Ascending aorta (tissue), 2 donors: Measurements from ENCODE around the gene MAFG. TPM values are rescaled to one million over a fixed set of nuclear protein-coding genes. Genes with fewer than 3 reads are reported as not detected.

Experiments
- DNase-seq, 2 donors: peaks; one replicate each; pipeline ENCODE4 v3.0.0-alpha.2; 2019; ENCODE audit warnings: low spot score in 2 of 2
- H3K27ac ChIP-seq, 2 donors: fragments of 200-600 bp; sonication (generic); one replicate each; pipeline ENCODE4 v1.5.1; 2016 to 2017; ENCODE audit warnings: mild to moderate bottlenecking in 1 of 2
- H3K27me3 ChIP-seq: fragments of 200-600 bp; sonication (generic); one replicate; pipeline ENCODE4 v1.5.1; 2017
- H3K36me3 ChIP-seq, 2 donors: fragments of 200-600 bp; sonication (generic); one replicate each; pipeline ENCODE4 v1.5.1; 2016
- H3K4me1 ChIP-seq, 2 donors: fragments of 200-600 bp; sonication (generic); one replicate each; pipeline ENCODE4 v1.5.1; 2016 to 2017; ENCODE audit warnings: mild to moderate bottlenecking in 1 of 2
- H3K4me3 ChIP-seq, 2 donors: fragments of 200-600 bp; sonication (generic); one replicate each; pipeline ENCODE4 v1.5.1; 2016 to 2017; ENCODE audit warnings: mild to moderate bottlenecking in 1 of 2
- H3K9me3 ChIP-seq, 2 donors: fragments of 200-600 bp; sonication (generic); one replicate each; pipeline ENCODE4 v1.5.1; 2016
- intact Hi-C: fragments of 100-400 bp; cut with DNase I; formaldehyde crosslinking; loops from one replicate; pipeline ENCODE4 v1.15.1; 2023
- total RNA-seq: library from RNA; depleted of rRNA; stranded (reverse); fragments of >200 nt; gene quantifications from one replicate; pipeline ENCODE4 v1.1.0, GENCODE V29; 2016
- TF ChIP-seq, protein P1 (sequence below), 3 experiments: fragments of 200-600 bp in 2 of 3; fragments of 450-650 bp in 1 of 3; sonication (generic) in 2 of 3; IDR thresholded peaks; one replicate each; pipeline ENCODE4 v1.5.1; 2016 to 2019; ENCODE audit warnings: antibody characterized with exemption in 3 of 3, mild to moderate bottlenecking in 1 of 3, moderate library complexity in 1 of 3

Gene MAFG
- total RNA-seq, 1 donor from 2014 or later: 28.7 TPM

DNA sequence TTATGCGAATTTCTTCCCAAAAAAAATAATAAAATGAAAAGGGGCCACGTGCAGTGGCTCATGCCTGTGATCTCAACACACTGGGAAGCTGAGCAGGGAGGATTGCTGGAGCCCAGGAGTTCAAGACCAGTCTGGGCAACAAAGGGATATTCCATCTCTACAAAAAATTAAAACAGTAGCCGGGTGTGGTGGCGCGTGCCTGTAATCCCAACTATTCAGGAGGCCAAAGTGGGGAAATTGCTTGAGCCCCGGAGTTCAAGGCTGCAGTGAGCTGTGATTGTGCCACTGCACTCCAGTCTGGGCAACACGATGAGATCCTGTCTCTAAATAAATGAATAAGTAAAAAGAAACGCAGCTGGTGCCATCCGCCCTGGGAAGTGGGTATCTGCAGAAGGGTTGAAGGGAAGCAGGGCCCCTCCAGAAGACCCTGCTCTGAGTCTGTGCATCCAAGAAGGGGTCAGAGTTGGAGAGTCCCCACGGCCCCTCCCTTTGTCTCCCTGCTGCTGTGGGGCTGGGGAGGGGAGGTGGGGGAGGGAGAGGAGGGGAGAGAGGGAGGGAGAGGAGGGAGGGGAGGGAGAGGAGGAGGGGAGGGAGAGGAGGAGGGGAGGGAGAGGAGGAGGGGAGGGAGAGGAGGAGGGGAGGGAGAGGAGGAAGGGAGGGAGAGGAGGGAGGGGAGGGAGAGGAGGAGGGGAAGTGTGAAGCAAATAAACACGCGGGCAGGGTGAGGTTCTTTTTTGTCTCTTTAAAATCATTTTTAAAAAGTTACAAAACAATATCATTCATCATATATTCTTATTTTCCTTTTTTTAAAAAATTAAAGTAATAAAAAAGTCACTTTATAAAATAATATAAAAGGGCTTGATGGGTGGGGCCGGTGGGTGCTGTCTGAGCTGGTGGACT, 24.5 kb upstream of the MAFG start:
- intact Hi-C loops: no loop called here
- TF ChIP-seq, protein P1, sequence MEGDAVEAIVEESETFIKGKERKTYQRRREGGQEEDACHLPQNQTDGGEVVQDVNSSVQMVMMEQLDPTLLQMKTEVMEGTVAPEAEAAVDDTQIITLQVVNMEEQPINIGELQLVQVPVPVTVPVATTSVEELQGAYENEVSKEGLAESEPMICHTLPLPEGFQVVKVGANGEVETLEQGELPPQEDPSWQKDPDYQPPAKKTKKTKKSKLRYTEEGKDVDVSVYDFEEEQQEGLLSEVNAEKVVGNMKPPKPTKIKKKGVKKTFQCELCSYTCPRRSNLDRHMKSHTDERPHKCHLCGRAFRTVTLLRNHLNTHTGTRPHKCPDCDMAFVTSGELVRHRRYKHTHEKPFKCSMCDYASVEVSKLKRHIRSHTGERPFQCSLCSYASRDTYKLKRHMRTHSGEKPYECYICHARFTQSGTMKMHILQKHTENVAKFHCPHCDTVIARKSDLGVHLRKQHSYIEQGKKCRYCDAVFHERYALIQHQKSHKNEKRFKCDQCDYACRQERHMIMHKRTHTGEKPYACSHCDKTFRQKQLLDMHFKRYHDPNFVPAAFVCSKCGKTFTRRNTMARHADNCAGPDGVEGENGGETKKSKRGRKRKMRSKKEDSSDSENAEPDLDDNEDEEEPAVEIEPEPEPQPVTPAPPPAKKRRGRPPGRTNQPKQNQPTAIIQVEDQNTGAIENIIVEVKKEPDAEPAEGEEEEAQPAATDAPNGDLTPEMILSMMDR (IDR thresholded peaks at IDR 0.05): no peak
- Histone ChIP-seq H3K36me3 (no peaks in the 10 kb centered on the region), H3K27me3 (peaks cover 3% of the 10 kb centered on the region), H3K4me3 (no peak overlapping the region), H3K4me1 (no peaks in the 10 kb centered on the region), H3K27ac (no peak overlapping the region), H3K9me3 (no peaks in the 10 kb centered on the region)
- DNase-seq: no peak

DNA sequence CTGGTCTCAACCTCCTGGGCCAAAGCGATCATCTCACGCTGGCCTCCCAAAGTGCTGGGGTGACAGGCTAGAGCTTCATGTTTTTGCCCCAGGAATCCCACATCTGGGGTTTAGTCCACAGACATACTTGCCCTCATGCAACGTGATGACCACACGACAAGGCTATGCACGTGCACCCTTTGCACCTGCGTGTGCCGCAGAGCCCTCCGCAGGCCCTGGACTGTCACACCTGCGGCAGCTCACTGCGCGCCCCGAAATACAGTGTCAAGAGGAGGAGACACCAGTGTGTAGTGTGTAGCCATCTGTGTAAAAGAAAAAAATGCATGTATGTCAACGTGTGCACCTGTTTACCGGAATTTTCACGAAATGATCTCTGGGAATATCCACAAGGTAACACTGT, 23.0 kb upstream of the MAFG start:
- TF ChIP-seq, protein P1 (IDR thresholded peaks at IDR 0.05): no peak
- Histone ChIP-seq H3K27me3 (peaks cover 3% of the 10 kb centered on the region), H3K4me3 (no peak overlapping the region), H3K27ac (no peak overlapping the region), H3K4me1 (no peaks in the 10 kb centered on the region), H3K36me3 (no peaks in the 10 kb centered on the region), H3K9me3 (no peaks in the 10 kb centered on the region)
- intact Hi-C loops: no loop called here
- no peak for DNase-seq

DNA sequence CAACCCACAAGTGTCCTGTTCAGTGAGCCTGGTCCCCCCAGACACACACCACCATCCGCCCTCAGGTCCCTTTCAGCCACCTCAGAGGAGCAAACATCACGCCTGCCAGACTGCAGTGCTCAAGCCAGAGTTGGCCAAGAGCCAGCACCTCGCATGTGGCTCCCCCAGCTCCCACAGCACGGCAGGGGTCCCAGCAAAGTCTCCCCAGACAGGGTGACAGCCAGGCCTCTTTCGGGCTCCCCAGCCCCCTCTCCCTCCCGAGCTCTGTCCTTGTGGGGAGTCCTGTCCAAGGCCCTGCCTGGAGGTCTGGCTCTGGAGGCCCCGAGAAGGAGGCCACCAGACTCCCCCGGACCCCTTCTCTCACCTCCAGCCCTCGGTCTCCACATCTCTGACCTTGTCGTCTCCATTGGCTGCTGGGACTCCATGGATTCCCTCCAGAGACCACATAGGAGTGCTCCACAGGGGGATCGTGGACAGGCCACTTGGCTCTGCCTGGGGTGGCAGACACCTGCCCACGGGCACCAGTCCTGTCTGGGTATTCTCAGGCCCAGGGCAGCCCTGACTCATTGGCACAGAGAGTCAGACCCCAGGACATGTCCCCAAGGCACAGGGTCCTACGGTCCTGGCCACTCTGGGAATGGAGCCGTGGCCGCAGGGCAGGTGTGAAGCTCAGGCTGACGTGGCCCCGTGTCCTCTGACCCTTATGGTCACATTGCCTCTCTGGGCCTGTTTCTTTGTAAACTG, 21.3 kb upstream of the MAFG start:
- Histone ChIP-seq H3K4me1 (no peaks in the 10 kb centered on the region), H3K27me3 (peaks cover 3% of the 10 kb centered on the region), H3K36me3 (no peaks in the 10 kb centered on the region), H3K9me3 (no peaks in the 10 kb centered on the region), H3K27ac (no peak overlapping the region), H3K4me3 (no peak overlapping the region)
- TF ChIP-seq, protein P1 (IDR thresholded peaks at IDR 0.05): no peak
- DNase-seq: no peak
- intact Hi-C loops: no loop called here

DNA sequence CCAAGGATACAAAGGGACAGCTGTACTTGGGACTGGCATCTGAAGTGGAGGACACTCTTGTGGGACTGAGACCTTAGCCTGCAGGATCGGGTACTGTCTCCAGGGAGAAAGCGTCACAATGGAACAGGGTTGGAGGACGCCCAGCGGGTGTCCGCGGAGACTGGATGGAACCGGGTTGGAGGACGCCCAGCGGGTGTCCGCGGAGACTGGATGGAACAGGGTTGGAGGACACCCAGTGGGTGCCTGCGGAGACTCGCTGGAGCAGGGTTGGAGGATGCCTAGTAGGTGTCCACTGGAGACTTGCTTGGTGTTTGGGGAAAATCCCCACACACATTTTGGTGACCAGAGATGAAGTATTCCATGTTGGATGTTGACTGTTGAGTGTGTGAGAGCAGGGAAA, 19.7 kb upstream of the MAFG start, which contains the start of gene MYADML2:
MYADML2 (minus strand) TSS at position 45 of the 400 bp plus-strand sequence. CDS start 5,492 bp downstream, outside the sequence.
- DNase-seq: no peak

DNA sequence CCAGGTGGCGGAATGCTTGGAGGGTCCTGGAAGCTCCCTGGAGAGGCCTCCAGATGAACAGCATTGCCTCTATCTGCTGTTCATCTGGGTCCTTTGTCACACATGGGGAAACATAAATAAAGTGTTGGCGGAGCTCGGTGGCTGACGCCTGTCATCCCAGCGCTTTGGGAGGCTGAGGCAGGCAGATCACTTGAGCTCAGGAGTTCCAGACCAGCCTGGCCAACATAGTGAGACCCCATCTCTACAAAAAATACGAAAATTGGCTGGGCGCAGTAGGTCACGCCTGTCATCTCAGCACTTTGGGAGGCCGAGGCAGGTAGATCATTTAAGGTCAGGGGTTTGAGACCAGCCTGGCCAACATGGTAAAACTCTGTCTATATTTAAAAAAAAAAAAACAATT, 17.3 kb upstream of the MAFG start:
- H3K9me3 ChIP-seq: no peaks in the 10 kb centered on the region
- H3K4me1 ChIP-seq: peaks cover 0 to 4% of the 10 kb centered on the region in 2 donors
- TF ChIP-seq, protein P1 (IDR thresholded peaks at IDR 0.05): no peak
- no peak overlapping the region for H3K4me3 ChIP-seq
- intact Hi-C loops: no loop called here
- DNase-seq: no peak
- H3K27me3 ChIP-seq: peaks cover 10% of the 10 kb centered on the region
- no peaks in the 10 kb centered on the region for H3K36me3 ChIP-seq
- no peak overlapping the region for H3K27ac ChIP-seq

More for the DNA sequence above, 19.7 kb upstream of the MAFG start, which contains the start of gene MYADML2:
- intact Hi-C loops: no loop called here
- no peak within 1 kb of the TSS for H3K27ac ChIP-seq
- no peaks in the 10 kb centered on the region for H3K36me3 ChIP-seq
- H3K4me1 ChIP-seq: no peaks in the 10 kb centered on the region
- H3K9me3 ChIP-seq: no peaks in the 10 kb centered on the region
- no peak within 1 kb of the TSS for H3K4me3 ChIP-seq
- TF ChIP-seq, protein P1 (IDR thresholded peaks at IDR 0.05): no peak
- peaks cover 10% of the 10 kb centered on the region for H3K27me3 ChIP-seq
